PC-9 (cell line): ENCODE measurements around the gene SPATS1.

Source experiments
- EZH2 ChIP-seq: fragments of 200-600 bp; sonication (generic); IDR thresholded peaks from 2 replicates; pipeline ENCODE4 v1.8.0; 2017; ENCODE audit warnings: antibody characterized with exemption, low read depth
- TF ChIP-seq, protein P1 (sequence below): fragments of 200-600 bp; sonication (generic); conservative IDR thresholded peaks from 2 replicates; pipeline ENCODE4 v1.6.1; 2017; ENCODE audit warnings: mixed run types, antibody characterized with exemption, mild to moderate bottlenecking, moderate library complexity

DNA sequence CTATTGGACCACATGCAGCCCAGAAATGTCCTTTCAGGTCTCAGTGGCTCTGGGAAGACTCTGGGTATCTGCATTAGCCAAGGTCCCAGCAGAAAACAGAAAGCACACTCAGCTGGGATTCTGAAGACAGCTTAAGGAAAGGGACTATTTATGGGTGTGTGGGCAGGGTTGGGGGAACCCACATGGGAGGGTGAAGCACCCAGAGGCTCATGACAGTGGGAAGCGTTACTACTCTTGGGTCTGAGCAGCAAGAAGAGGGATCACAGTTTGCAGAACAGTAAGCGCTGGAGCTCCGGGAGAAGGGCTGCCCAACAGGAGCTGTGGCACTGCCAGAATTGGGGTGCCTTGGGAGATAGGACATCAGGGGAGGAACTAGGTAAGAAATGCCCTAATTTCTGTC lies 32.6 kb downstream of the SPATS1 start:
- TF ChIP-seq, protein P1, sequence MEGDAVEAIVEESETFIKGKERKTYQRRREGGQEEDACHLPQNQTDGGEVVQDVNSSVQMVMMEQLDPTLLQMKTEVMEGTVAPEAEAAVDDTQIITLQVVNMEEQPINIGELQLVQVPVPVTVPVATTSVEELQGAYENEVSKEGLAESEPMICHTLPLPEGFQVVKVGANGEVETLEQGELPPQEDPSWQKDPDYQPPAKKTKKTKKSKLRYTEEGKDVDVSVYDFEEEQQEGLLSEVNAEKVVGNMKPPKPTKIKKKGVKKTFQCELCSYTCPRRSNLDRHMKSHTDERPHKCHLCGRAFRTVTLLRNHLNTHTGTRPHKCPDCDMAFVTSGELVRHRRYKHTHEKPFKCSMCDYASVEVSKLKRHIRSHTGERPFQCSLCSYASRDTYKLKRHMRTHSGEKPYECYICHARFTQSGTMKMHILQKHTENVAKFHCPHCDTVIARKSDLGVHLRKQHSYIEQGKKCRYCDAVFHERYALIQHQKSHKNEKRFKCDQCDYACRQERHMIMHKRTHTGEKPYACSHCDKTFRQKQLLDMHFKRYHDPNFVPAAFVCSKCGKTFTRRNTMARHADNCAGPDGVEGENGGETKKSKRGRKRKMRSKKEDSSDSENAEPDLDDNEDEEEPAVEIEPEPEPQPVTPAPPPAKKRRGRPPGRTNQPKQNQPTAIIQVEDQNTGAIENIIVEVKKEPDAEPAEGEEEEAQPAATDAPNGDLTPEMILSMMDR = no peak
- TF ChIP-seq EZH2 = no peak
